Fibroblast of lung (primary cell): ENCODE data around the gene MATN4.

Source experiments
- EZH2 ChIP-seq: IDR thresholded peaks from 2 replicates; pipeline ENCODE4 v1.5.1; 2012; ENCODE audit warnings: low read length, control low read depth, mild to moderate bottlenecking; ENCODE audit errors: missing control alignments
- TF ChIP-seq, protein P1 (sequence below), 2 donors: IDR thresholded peaks in 1 of 2; conservative IDR thresholded peaks in 1 of 2; 1 replicate in 1 of 2; 2 replicates in 1 of 2; pipeline ENCODE4 v1.5.1; 2011 to 2012; ENCODE audit warnings: low read length in 2 of 2, control low read depth in 1 of 2, inconsistent platforms in 1 of 2, low read depth in 1 of 2, mild to moderate bottlenecking in 1 of 2

- TF ChIP-seq, protein P1, sequence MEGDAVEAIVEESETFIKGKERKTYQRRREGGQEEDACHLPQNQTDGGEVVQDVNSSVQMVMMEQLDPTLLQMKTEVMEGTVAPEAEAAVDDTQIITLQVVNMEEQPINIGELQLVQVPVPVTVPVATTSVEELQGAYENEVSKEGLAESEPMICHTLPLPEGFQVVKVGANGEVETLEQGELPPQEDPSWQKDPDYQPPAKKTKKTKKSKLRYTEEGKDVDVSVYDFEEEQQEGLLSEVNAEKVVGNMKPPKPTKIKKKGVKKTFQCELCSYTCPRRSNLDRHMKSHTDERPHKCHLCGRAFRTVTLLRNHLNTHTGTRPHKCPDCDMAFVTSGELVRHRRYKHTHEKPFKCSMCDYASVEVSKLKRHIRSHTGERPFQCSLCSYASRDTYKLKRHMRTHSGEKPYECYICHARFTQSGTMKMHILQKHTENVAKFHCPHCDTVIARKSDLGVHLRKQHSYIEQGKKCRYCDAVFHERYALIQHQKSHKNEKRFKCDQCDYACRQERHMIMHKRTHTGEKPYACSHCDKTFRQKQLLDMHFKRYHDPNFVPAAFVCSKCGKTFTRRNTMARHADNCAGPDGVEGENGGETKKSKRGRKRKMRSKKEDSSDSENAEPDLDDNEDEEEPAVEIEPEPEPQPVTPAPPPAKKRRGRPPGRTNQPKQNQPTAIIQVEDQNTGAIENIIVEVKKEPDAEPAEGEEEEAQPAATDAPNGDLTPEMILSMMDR (conservative IDR thresholded peaks at IDR 0.05 in 1 of 2, IDR thresholded peaks at IDR 0.05 in 1 of 2; ENCODE audit: low read depth in 1 of 2, low read length in 2 of 2): no peak
- TF ChIP-seq EZH2: no peak
Observed at GRCh38 chr20:45266977-45267376, 41.1 kb downstream of the MATN4 start.
